SW 1271 (cell line): Measurements from ENCODE around the gene PRPF6.
"Not testable (repeated sequence)": the region's sequence is repeated elsewhere in the genome, so short reads cannot be mapped to it uniquely, and the experiment has no call there.

Experiments used
- DNase-seq, 2 experiments: peaks; one replicate each; lab custom pipeline; 2025; lab: John Stamatoyannopoulos, UW

Gene PRPF6

DNA sequence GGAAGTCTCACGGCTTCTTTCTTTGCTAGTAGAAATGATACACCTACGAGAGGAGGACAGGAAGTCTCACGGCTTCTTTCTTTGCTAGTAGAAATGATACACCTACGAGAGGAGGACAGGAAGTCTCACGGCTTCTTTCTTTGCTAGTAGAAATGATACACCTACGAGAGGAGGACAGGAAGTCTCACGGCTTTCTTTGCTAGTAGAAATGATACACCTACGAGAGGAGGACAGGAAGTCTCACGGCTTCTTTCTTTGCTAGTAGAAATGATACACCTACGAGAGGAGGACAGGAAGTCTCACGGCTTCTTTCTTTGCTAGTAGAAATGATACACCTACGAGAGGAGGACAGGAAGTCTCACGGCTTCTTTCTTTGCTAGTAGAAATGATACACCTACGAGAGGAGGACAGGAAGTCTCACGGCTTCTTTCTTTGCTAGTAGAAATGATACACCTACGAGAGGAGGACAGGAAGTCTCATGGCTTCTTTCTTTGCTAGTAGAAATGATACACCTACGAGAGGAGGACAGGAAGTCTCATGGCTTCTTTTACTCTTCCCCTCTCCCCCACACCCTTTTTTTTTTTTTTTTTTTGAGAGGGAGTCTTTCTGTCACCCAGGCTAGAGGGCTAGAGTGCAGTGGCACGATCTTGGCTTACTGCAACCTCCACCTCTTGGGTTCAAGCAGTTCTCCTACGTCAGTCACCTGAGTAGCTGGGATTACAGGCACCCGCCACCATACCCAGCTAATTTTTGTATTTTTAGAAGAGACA, 31.6 kb downstream of the PRPF6 start:
- not testable (repeated sequence) for DNase-seq

GRCh38 chr20:64015635-64016034, 34.7 kb downstream of the PRPF6 start:
- no peak for DNase-seq

DNA sequence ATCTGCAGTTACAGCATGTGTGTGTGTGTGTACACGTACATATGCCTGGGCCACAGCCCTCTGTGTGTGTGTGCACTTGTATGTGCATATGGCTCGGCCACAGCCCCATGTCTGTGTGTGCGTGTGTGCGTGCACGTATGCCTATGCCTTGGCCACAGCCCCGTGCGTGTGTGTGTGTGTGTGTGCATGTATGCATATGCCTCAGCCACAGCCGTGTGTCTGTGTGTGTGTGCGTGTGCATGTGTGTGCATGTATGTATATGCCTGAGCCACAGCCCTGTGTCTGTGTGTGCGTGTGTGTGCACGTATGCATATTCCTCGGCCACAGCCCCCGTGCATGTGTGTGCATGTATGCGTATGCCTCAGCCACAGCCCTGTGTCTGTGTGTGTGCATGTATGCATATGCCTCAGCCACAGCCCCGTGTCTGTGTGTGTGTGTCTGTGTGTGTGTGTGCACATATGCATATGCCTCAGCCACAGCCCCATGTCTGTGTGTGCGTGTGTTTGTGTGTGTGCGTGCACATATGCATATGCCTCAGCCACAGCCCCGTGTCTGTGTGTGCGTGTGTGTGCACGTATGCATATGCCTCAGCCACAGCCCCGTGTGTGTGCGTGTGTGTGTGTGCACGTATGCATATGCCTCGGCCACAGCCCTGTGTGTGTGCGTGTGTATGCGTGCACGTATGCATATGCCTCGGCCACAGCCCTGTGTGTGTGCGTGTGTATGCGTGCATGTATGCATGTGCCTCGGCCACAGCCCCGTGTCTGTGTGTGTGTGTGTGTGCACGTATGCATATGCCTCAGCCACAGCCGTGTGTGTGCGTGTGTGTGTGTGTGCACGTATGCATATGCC, 40.4 kb downstream of the PRPF6 start:
- DNase-seq, result no peak

DNA sequence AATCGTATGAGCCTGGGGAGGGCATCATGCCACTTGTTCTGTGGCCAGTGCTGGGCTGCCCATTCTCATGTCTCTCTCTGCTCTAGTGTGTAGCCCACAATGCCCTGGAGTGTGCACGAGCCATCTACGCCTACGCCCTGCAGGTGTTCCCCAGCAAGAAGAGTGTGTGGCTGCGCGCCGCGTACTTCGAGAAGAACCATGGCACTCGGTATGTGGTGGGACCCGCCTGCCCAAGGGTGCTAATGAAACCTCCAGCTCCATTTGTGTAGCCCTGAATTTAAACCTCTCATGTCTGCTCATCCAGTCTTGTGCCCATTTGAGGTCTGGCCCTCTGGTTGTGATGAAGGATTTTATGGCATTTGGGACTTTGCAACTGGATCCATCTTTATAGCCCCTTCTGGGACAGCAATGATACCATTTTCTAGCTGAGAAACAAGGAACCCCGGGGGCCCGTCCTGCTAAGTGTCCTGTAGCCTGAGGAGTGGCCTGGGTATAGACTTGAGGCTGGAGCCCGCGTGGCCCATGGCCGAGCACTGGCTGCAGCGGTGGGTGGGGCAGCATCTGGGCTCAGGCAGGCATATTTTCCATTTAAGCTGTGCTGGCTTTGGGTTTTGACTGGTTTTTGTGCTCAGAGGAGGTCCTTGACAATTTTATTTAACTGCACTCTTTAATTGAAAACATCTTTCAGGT, 41.9 kb downstream of the PRPF6 start:
- no peak for DNase-seq

GRCh38 chr20:64023361-64024140, 42.6 kb downstream of the PRPF6 start:
- DNase-seq, result no peak

DNA sequence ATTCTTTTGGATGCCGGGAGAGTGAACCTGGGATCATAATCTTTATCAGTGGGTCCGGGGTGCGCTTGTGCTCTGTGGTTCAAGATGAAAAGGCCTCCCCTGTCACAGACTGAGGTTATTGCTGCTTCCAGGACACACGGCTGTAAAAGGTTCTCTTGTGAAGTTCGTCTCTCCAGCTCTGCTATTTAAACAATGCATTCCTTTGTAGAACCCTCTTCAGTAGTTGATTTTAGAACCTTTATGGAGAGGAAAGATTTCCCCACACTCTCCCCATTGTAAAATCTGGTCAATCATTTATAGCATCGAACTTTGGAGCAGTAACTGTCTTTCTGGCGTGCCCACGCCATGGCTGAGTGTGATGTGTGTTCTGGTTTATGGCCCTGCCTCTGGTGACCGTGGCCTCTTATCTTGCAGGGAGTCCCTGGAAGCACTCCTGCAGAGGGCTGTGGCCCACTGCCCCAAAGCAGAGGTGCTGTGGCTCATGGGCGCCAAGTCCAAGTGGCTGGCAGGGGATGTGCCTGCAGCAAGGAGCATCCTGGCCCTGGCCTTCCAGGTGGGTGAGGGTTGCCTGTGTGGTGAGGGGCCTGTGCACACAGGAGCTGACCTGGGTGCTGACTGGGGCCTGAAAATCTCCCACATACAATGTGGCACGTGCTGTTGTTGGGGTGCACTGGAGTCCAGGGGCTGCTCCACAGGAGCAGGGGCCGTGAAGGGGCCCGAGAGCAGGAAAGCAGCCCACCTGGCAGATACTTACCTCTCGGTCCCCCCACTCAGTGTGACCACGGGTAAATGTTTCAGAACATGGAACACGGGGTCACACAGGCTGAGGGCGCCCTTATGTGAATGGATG, 43.4 kb downstream of the PRPF6 start:
- DNase-seq, result no peak

DNA sequence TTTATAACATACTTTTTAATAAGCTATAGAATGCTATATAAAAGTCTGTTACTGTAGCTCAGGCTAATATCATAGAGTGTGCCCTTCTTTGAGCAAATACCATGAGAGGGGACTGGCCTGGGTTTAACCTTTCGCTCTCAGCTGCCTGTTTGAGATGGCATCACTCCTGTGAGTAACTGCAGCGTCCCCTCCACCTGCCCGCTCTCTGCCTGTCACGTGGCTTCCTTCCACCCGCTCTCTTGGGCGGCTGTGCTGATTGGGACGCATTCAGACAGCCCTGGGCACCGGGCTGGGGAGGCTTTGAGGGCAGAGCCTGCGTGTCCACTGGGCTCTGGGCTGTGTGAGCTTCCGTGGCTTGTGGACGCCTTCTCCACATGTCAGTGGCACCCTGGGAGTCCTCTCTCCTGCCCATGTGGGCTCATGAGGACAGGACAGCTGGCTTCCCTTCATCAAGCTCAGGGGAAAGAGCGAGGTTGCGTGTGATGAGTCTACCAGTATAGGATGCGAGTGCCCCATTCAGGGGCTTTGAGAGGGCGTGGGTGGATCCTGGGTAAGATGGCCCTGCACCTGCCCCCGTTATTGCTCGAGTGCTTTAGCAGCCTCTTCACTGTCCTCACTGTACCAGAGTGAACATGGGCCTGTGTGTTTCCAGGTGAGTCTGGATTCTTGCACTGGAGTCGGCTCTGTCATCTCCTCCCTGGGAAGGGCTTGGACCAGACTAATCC, 44.3 kb downstream of the PRPF6 start:
- no peak for DNase-seq

GRCh38 chr20:64025826-64026412, 45.0 kb downstream of the PRPF6 start:
- DNase-seq, result no peak

- DNase-seq, result no peak
Observed at GRCh38 chr20:64027981-64028685, 47.2 kb downstream of the PRPF6 start.

DNA sequence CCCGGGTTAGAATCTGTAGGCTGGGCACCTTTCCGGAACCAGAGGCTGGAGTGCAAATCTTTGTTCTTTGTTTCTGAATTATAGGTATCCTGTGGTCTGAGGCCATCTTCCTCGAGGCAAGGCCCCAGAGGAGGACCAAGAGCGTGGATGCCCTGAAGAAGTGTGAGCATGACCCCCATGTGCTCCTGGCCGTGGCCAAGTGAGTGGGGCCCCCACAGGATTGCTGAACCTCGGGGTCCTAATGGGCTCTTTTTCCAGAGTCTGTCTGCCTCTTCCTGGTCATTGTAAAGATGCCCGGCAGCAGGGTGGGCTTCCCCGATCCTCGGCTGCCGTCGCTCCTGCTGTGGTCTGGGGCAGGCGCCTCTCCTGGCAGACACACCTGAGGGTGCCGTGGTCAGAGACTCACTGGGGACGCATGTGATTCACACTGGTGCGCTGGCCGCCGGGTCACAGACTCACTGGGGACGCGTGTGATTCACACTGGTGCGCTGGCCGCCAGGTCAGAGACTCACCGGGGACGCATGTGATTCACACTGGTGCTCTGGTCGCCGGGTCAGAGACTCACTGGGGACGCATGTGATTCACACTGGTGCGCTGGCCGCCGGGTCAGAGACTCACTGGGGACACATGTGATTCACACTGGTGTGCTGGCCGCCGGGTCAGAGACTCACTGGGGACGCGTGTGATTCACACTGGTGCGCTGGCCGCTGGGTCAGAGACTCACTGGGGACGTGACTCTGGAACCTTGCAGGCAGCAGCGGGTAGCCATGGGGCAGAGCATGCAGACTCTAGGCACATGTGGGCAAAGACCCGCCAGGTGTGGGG, 48.6 kb downstream of the PRPF6 start:
- no peak for DNase-seq

DNA sequence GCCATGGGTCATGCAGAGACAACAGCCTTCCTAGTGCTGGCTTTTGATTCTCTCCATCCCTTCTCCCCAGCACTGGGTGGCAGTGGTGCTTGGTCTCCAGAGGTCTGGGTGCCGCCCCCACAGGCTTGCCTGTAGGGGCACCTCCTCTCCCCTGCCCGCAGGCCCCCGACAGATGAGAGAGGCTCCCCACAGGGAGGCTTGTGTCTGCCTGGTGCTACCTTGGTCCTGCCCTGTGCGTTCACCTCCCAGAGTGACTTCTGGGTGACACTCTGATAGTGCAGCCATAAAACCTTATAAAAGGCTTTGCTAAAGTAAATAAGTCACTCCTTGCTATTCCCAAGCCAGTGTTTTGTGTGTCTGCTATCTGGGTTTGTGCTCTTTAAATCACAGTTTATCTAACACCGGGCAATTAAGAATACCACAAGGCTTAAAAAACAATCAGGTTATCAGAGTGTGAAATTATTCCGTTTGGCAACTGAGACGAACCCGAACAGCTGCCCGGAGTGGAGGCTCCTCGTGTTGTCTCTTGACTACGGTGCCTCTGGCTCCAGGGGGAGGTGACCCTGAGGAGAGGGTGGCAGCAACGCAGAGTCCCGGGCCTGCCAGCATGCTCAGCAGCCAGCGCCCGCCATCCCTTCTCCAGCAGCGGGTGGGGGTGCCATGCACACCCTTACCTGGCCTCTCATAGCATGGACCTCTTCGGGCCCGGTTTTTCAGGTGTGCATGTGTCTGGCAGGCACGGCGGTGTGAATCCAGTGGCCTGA, 49.6 kb downstream of the PRPF6 start:
- no peak for DNase-seq

- DNase-seq, result no peak
Observed at GRCh38 chr20:64031822-64032314, 50.9 kb downstream of the PRPF6 start.

- DNase-seq, result no peak
Observed at GRCh38 chr20:64032706-64033624, 52.0 kb downstream of the PRPF6 start.

DNA sequence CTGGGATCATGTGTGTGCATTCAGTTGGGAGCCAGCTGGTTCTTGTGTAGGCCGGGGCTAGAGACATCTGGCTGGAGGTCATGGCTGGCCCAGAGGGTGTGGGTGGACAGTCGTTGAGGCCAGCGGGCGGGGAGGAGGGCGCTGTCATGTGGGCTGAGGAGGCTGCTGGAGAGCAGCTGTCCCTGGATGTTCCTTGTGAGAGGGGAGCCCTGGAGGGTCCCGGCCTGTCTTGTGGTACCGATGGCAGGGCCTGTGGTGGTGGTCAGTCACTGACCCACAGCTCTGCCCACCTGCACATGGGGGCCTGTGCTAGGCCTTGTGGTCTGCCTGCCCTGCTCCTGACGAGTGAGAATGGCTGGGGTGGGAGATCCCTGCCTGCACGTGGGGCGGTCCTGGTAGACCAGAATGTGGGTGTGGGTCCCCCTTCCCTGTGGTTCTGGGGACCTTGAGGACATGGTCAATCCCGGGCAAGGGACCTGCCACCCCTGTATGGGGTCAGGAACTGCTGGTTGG, 53.1 kb downstream of the PRPF6 start:
- DNase-seq, result no peak

DNA sequence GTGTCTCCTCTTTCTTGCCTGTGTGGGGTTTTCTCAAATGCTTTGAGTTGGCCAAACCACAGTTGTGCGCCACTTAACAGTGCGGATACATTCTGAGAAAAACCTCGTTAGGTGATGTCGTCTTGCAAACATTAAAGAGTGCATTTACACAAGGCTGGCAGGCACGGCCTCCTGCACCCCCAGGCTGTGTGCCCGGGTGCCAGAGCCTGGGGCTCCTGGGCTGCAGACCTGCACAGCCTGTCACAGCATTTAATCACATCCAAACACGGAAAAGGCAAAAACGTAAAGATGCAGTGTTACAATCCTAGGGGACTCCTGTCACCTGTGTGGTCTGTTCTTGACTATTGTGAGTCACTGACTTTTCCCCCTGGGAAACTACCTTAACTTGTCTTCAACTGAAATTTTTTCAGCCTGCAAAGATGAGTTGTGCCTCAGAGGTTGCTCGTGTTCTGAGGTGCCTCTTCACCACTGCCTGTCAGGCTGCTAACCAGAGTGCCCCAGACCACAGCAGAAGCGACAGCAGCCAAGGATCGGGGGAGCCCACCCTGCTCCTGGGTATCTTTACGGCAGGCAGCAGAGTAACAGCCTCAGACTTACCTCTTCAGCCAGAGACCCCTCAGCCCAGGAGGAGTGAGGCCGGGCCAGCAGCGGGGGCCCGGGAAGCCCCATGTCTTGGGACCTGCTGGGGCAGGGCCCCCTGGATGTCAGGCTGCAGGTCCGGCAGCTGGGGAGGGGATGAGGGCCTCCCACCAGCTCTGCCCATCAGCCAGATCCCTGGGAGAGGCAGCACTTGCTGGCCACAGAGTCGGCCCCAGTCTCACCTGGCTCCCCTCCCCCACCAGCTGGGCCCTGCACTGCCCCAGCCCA, 54.4 kb downstream of the PRPF6 start:
- no peak for DNase-seq
